Keratinocyte (primary cell): Measurements from ENCODE around the gene ZFYVE9. TPM values are rescaled to one million over a fixed set of nuclear protein-coding genes. Genes with fewer than 3 reads are reported as not detected.

Experiments
- DNase-seq: peaks from one replicate; pipeline ENCODE4 v3.0.0-alpha.2; 2011; ENCODE audit warnings: low read depth, missing footprints, low spot score
- FAIRE-seq: peaks from 2 replicates; lab custom pipeline; 2011; peaks lifted over from hg19 to GRCh38; lab: Jason Lieb, UNC
- H2AFZ ChIP-seq: 2 replicates; pipeline ENCODE4 v1.6.0; 2012; ENCODE audit warnings: low read length, control low read depth, inconsistent platforms; ENCODE audit not compliant: control insufficient read depth
- H3K27ac ChIP-seq: 2 replicates; pipeline ENCODE4 v1.5.1; 2011; ENCODE audit warnings: low read length; ENCODE audit not compliant: control insufficient read depth, insufficient read depth
- H3K27me3 ChIP-seq: 3 replicates; pipeline ENCODE4 v1.6.0; 2011; ENCODE audit warnings: low read length; ENCODE audit not compliant: control insufficient read depth, insufficient read depth; ENCODE audit errors: extremely low read depth
- H3K36me3 ChIP-seq, 2 experiments: 2 replicates in 1 of 2; 3 replicates in 1 of 2; pipeline ENCODE4 v1.5.1; 2011; ENCODE audit warnings: low read length in 2 of 2, mild to moderate bottlenecking in 1 of 2; ENCODE audit not compliant: control insufficient read depth in 2 of 2, insufficient read depth in 2 of 2; ENCODE audit errors: extremely low read depth in 1 of 2
- H3K4me1 ChIP-seq: 3 replicates; pipeline ENCODE4 v1.5.1; 2011; ENCODE audit warnings: low read length; ENCODE audit not compliant: control insufficient read depth, insufficient read depth; ENCODE audit errors: extremely low read depth
- H3K4me2 ChIP-seq: 3 replicates; pipeline ENCODE4 v1.6.0; 2011; ENCODE audit warnings: low read depth, low read length; ENCODE audit not compliant: control insufficient read depth, insufficient read depth; ENCODE audit errors: extremely low read depth
- H3K4me3 ChIP-seq, 3 experiments: fragments of 200-600 bp in 1 of 3; sonication (generic) in 1 of 3; 2 replicates in 2 of 3; 3 replicates in 1 of 3; pipeline ENCODE4 v1.5.1; 2011 to 2016; ENCODE audit warnings: low read length in 3 of 3, mild to moderate bottlenecking in 3 of 3, control low read depth in 2 of 3, inconsistent platforms in 1 of 3, low read depth in 1 of 3, mixed read lengths in 1 of 3, mixed run types in 1 of 3, moderate library complexity in 1 of 3; ENCODE audit not compliant: control insufficient read depth in 2 of 3, insufficient read depth in 2 of 3; ENCODE audit errors: extremely low read depth in 1 of 3
- H3K79me2 ChIP-seq: 2 replicates; pipeline ENCODE4 v1.6.0; 2012; ENCODE audit warnings: low read length; ENCODE audit not compliant: control insufficient read depth, insufficient read depth
- H3K9ac ChIP-seq: 3 replicates; pipeline ENCODE4 v1.6.0; 2011; ENCODE audit warnings: low read length; ENCODE audit not compliant: control insufficient read depth, insufficient read depth; ENCODE audit errors: extremely low read depth
- H3K9me1 ChIP-seq: 3 replicates; pipeline ENCODE4 v1.6.0; 2011; ENCODE audit warnings: low read length; ENCODE audit not compliant: control insufficient read depth, insufficient read depth; ENCODE audit errors: extremely low read depth
- H3K9me3 ChIP-seq: 2 replicates; pipeline ENCODE4 v1.5.1; 2012; ENCODE audit warnings: low read depth, low read length; ENCODE audit not compliant: control insufficient read depth
- H4K20me1 ChIP-seq: 3 replicates; pipeline ENCODE4 v1.6.0; 2011; ENCODE audit warnings: low read length; ENCODE audit not compliant: control insufficient read depth, insufficient read depth; ENCODE audit errors: extremely low read depth
- CTCF ChIP-seq, 3 experiments: IDR thresholded peaks in 1 of 3; conservative IDR thresholded peaks in 1 of 3; optimal IDR thresholded peaks in 1 of 3; 2 replicates in 2 of 3; 3 replicates in 1 of 3; pipeline versions ENCODE3 to v1.5.1; 2011; ENCODE audit warnings: low read length in 3 of 3, mild to moderate bottlenecking in 3 of 3, moderate library complexity in 2 of 3, control low read depth in 1 of 3, inconsistent platforms in 1 of 3; ENCODE audit not compliant: insufficient read depth in 2 of 3; ENCODE audit errors: extremely low read depth in 1 of 3
- EZH2 ChIP-seq: IDR thresholded peaks from one replicate; pipeline ENCODE4 v1.6.1; 2012; ENCODE audit warnings: inconsistent platforms, mild to moderate bottlenecking, low read length, moderate library complexity
- dilution Hi-C: fragments of 300-500 bp; cut with MboI; formaldehyde crosslinking; loops from one replicate; pipeline ENCODE4 v1.7.0; 2020; ENCODE audit warnings: low sequenced_read_pairs; ENCODE audit not compliant: extremely low pct_ligation_motif_present
- polyA plus RNA-seq, 5 experiments: library from polyadenylated mRNA; depleted of rRNA in 3 of 5; stranded (reverse) in 3 of 5; stranded (forward) in 1 of 5; unstranded in 1 of 5; fragments of >200 nt; gene quantifications; 1 replicate in 1 of 5; 2 replicates in 3 of 5; 3 replicates in 1 of 5; pipeline versions ENCODE4 v1.2.1 to v1.2.3, GENCODE V29; 2011 to 2012; ENCODE audit warnings: missing spikeins in 2 of 5, low read depth in 1 of 5, low replicate concordance in 1 of 5

The ZFYVE9 gene
- polyA plus RNA-seq, 1 donor (not counting 4 experiments of a cell fraction or from before 2014, with no cell fraction given) = 27.7 TPM

GRCh38 chr1:52356818-52357355, 215.0 kb downstream of the ZFYVE9 start:
- TF ChIP-seq CTCF (optimal IDR thresholded peaks at IDR 0.05 in 1 of 3, IDR thresholded peaks at IDR 0.05 in 1 of 3, conservative IDR thresholded peaks at IDR 0.05 in 1 of 3; ENCODE audit: extremely low read depth in 1 of 3, insufficient read depth in 2 of 3, low read length in 3 of 3) = no peak
- no peak for TF ChIP-seq EZH2
- Histone ChIP-seq H2AFZ (no peak overlapping the region), H3K4me2 (no peak overlapping the region), H3K79me2 (no peaks in the 10 kb centered on the region), H3K36me3 (peaks cover 48 to 62% of the 10 kb centered on the region in 2 experiments), H3K27ac (no peak overlapping the region), H3K4me3 (no peak overlapping the region), H4K20me1 (no peaks in the 10 kb centered on the region), H3K9me3 (no peaks in the 10 kb centered on the region), H3K9ac (no peak overlapping the region), H3K4me1 (no peaks in the 10 kb centered on the region), H3K27me3 (no peaks in the 10 kb centered on the region), H3K9me1 (no peaks in the 10 kb centered on the region)
- dilution Hi-C loops = no loop called here
- DNase-seq = no peak
- FAIRE-seq = no peak

GRCh38 chr1:52357397-52357796, 215.5 kb downstream of the ZFYVE9 start:
- H4K20me1 ChIP-seq = no peaks in the 10 kb centered on the region
- no peak for TF ChIP-seq EZH2
- TF ChIP-seq CTCF (optimal IDR thresholded peaks at IDR 0.05 in 1 of 3, IDR thresholded peaks at IDR 0.05 in 1 of 3, conservative IDR thresholded peaks at IDR 0.05 in 1 of 3; ENCODE audit: extremely low read depth in 1 of 3, insufficient read depth in 2 of 3, low read length in 3 of 3) = no peak
- H3K27ac ChIP-seq = no peak overlapping the region
- no peaks in the 10 kb centered on the region for H3K4me1 ChIP-seq
- no peak overlapping the region for H3K4me2 ChIP-seq
- dilution Hi-C loops = no loop called here
- H3K4me3 ChIP-seq = no peak overlapping the region
- FAIRE-seq (no peak), DNase-seq (no peak)
- H3K27me3 ChIP-seq = no peaks in the 10 kb centered on the region
- no peaks in the 10 kb centered on the region for H3K9me1 ChIP-seq
- no peak overlapping the region for H3K9ac ChIP-seq
- no peak overlapping the region for H2AFZ ChIP-seq
- H3K79me2 ChIP-seq = peaks cover 3% of the 10 kb centered on the region
- H3K9me3 ChIP-seq = no peaks in the 10 kb centered on the region
- peaks cover 49 to 66% of the 10 kb centered on the region in 2 experiments for H3K36me3 ChIP-seq
